HepG2 (cell line): ENCODE data around the gene MRPL28.

Experiments
- BRCA1 ChIP-seq: sonication (generic); formaldehyde crosslinking; IDR thresholded peaks from 2 replicates; pipeline ENCODE4 v1.4.0; 2020; ENCODE audit warnings: missing genetic modification reagents
- CBX5 ChIP-seq: sonication (generic); formaldehyde crosslinking; IDR thresholded peaks from 2 replicates; pipeline ENCODE4 v1.4.0; 2020; ENCODE audit warnings: missing genetic modification reagents, borderline replicate concordance
- CHD2 ChIP-seq: IDR thresholded peaks from 2 replicates; pipeline ENCODE4 v1.6.1; 2011; ENCODE audit warnings: low read depth, low read length, improper control_type of control experiment
- PAXIP1 ChIP-seq: sonication (generic); formaldehyde crosslinking; conservative IDR thresholded peaks from 2 replicates; pipeline ENCODE4 v1.4.0; 2020; ENCODE audit warnings: mild to moderate bottlenecking, missing genetic modification reagents, moderate library complexity
- SETDB1 ChIP-seq: sonication (generic); formaldehyde crosslinking; IDR thresholded peaks from 2 replicates; pipeline ENCODE4 v1.5.1; 2020; ENCODE audit warnings: missing genetic modification reagents, mild to moderate bottlenecking, borderline replicate concordance
- SNAI1 ChIP-seq: sonication (generic); formaldehyde crosslinking; IDR thresholded peaks from 2 replicates; pipeline ENCODE4 v1.5.0; 2020; ENCODE audit warnings: mild to moderate bottlenecking, missing genetic modification reagents, borderline replicate concordance
- ZFP36 ChIP-seq: fragments of 150-350 bp; IDR thresholded peaks from 2 replicates; pipeline ENCODE4 v1.6.1; 2018; ENCODE audit warnings: borderline replicate concordance, low read length, low read depth; ENCODE audit not compliant: partially characterized antibody
- ZNF367 ChIP-seq: sonication (generic); formaldehyde crosslinking; IDR thresholded peaks from 2 replicates; pipeline ENCODE4 v1.4.0; 2020; ENCODE audit warnings: missing genetic modification reagents, borderline replicate concordance
- TF ChIP-seq, protein P1 (sequence below): sonication (generic); formaldehyde crosslinking; IDR thresholded peaks from 2 replicates; pipeline ENCODE4 v1.5.0; 2020; ENCODE audit warnings: missing genetic modification reagents, mild to moderate bottlenecking, borderline replicate concordance
- TF ChIP-seq, protein P2 (sequence below): sonication (generic); formaldehyde crosslinking; IDR thresholded peaks from 2 replicates; pipeline ENCODE4 v1.5.0; 2020; ENCODE audit warnings: mild to moderate bottlenecking, missing genetic modification reagents, moderate library complexity

DNA sequence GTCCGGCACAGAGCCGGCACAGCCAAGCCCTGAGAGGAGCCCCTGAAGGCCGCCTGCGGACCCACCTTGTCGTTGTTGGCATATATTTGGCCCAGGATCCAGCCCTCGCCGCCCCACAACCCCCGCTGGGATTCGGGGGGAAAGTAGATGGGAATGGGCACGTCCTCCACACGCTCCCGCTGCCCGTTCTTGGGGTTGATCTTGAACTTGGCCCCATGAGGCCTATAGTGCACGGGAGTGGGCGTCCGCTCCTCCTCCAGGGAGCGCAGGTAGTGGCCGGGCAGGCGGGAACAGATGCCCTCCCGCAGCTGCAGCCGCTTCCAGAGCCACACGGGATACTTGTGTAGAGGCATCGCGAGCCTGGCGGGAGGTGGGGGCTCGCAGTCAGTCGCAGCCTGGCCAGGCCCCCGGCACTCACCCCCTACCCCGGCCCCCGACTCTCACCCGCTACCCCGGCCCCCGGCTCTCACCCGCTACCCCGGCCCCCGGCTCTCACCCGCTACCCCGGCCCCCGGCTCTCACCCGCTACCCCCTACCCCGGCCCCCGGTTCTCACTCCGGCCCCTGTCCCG is 387 bp downstream of the MRPL28 start:
- no peak for TF ChIP-seq SETDB1 (CRISPR knock-in tag)
- no peak for TF ChIP-seq ZFP36
- no peak for TF ChIP-seq PAXIP1
- no peak for TF ChIP-seq BRCA1 (CRISPR knock-in tag)
- no peak for TF ChIP-seq CBX5 (CRISPR knock-in tag)
- TF ChIP-seq, protein P1, sequence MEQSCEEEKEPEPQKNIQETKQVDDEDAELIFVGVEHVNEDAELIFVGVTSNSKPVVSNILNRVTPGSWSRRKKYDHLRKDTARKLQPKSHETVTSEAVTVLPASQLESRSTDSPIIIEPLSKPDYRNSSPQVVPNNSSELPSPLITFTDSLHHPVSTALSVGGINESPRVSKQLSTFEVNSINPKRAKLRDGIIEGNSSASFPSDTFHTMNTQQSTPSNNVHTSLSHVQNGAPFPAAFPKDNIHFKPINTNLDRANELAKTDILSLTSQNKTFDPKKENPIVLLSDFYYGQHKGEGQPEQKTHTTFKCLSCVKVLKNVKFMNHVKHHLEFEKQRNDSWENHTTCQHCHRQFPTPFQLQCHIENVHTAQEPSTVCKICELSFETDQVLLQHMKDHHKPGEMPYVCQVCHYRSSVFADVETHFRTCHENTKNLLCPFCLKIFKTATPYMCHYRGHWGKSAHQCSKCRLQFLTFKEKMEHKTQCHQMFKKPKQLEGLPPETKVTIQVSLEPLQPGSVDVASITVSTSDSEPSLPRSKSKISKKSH (CRISPR knock-in tag): no peak
- TF ChIP-seq, protein P2, sequence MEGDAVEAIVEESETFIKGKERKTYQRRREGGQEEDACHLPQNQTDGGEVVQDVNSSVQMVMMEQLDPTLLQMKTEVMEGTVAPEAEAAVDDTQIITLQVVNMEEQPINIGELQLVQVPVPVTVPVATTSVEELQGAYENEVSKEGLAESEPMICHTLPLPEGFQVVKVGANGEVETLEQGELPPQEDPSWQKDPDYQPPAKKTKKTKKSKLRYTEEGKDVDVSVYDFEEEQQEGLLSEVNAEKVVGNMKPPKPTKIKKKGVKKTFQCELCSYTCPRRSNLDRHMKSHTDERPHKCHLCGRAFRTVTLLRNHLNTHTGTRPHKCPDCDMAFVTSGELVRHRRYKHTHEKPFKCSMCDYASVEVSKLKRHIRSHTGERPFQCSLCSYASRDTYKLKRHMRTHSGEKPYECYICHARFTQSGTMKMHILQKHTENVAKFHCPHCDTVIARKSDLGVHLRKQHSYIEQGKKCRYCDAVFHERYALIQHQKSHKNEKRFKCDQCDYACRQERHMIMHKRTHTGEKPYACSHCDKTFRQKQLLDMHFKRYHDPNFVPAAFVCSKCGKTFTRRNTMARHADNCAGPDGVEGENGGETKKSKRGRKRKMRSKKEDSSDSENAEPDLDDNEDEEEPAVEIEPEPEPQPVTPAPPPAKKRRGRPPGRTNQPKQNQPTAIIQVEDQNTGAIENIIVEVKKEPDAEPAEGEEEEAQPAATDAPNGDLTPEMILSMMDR (CRISPR knock-in tag): no peak
- TF ChIP-seq CHD2: 0 out of 2 replicates have a peak, but pooled peaks have one; percentile 28
- TF ChIP-seq ZNF367 (CRISPR knock-in tag): no peak
- no peak for TF ChIP-seq SNAI1
